ENCODE measurements around the gene MBIP. TPM values are rescaled to one million over a fixed set of nuclear protein-coding genes. Genes with fewer than 3 reads are reported as not detected.

The MBIP gene
- total and polyA plus RNA-seq, 2 donors (not counting 1 experiment from before 2014, with no cell fraction given): 14.2 to 28.3 TPM

- Histone ChIP-seq H3K36me3 (ENCODE audit: control insufficient read depth, insufficient read depth, low read length) (no peaks in the 10 kb centered on the region), H3K4me3 (replicated peaks in 1 of 4; ENCODE audit: control extremely low read depth in 1 of 4, insufficient read depth in 1 of 4, low read depth in 3 of 4, low read length in 4 of 4) (peak overlapping the region; percentile 76 to 92 (median 91)), H2AFZ (ENCODE audit: low read length) (peak overlapping the region; percentile 96), H3K4me1 (ENCODE audit: control insufficient read depth, extremely low read depth, insufficient read depth, low read length) (no peaks in the 10 kb centered on the region), H3K27ac (ENCODE audit: insufficient read depth, low read length) (peak overlapping the region; percentile 83), H3K79me2 (ENCODE audit: control insufficient read depth, insufficient read depth, low read length) (peaks cover 40% of the 10 kb centered on the region), H4K20me1 (ENCODE audit: control insufficient read depth, extremely low read depth, insufficient read depth, low read length) (peaks cover 1% of the 10 kb centered on the region), H3K4me2 (ENCODE audit: extremely low read depth, insufficient read depth, low read length) (peak overlapping the region; percentile 77), H3K9me3 (ENCODE audit: control insufficient read depth, insufficient read depth, low read depth, low read length) (no peaks in the 10 kb centered on the region), H3K27me3 (ENCODE audit: control insufficient read depth, insufficient read depth, low read length) (no peaks in the 10 kb centered on the region), H3K9ac (ENCODE audit: insufficient read depth, low read length) (peak overlapping the region; percentile 72)
- DNase-seq (ENCODE audit: low read depth in 2 of 2): no peak
- TF ChIP-seq CTCF (conservative IDR thresholded peaks at IDR 0.05 in 1 of 2, IDR thresholded peaks at IDR 0.05 in 1 of 2; ENCODE audit: low read depth in 1 of 2, low read length in 2 of 2): no peak
- no peak for TF ChIP-seq EZH2 (IDR thresholded peaks at IDR 0.05; ENCODE audit: low read length, missing control alignments)
These were observed 588 bp downstream of the MBIP start for GRCh38 chr14:36319899-36320199.

- H3K36me3 ChIP-seq (ENCODE audit: control insufficient read depth, insufficient read depth, low read length): no peaks in the 10 kb centered on the region
- no peak overlapping the region for H3K27ac ChIP-seq (ENCODE audit: insufficient read depth, low read length)
- no peaks in the 10 kb centered on the region for H3K4me1 ChIP-seq (ENCODE audit: control insufficient read depth, extremely low read depth, insufficient read depth, low read length)
- H3K79me2 ChIP-seq (ENCODE audit: control insufficient read depth, insufficient read depth, low read length): peaks cover 40% of the 10 kb centered on the region
- no peak overlapping the region for H3K9ac ChIP-seq (ENCODE audit: insufficient read depth, low read length)
- peaks cover 1% of the 10 kb centered on the region for H4K20me1 ChIP-seq (ENCODE audit: control insufficient read depth, extremely low read depth, insufficient read depth, low read length)
- DNase-seq (ENCODE audit: low read depth in 2 of 2): peak in 1 of 2 donors; percentile 43
- no peaks in the 10 kb centered on the region for H3K27me3 ChIP-seq (ENCODE audit: control insufficient read depth, insufficient read depth, low read length)
- H3K9me3 ChIP-seq (ENCODE audit: control insufficient read depth, insufficient read depth, low read depth, low read length): no peaks in the 10 kb centered on the region
- H2AFZ ChIP-seq (ENCODE audit: low read length): no peak overlapping the region
- H3K4me2 ChIP-seq (ENCODE audit: extremely low read depth, insufficient read depth, low read length): no peak overlapping the region
- TF ChIP-seq CTCF (conservative IDR thresholded peaks at IDR 0.05 in 1 of 2, IDR thresholded peaks at IDR 0.05 in 1 of 2; ENCODE audit: low read depth in 1 of 2, low read length in 2 of 2) (no peak), EZH2 (IDR thresholded peaks at IDR 0.05; ENCODE audit: low read length, missing control alignments) (no peak)
- peak overlapping the region in 1 of 4 experiments; percentile 92 for H3K4me3 ChIP-seq (replicated peaks in 1 of 4; ENCODE audit: control extremely low read depth in 1 of 4, insufficient read depth in 1 of 4, low read depth in 3 of 4, low read length in 4 of 4)
These were observed 2.8 kb downstream of the MBIP start for GRCh38 chr14:36317650-36318049.

- no peak for DNase-seq (ENCODE audit: low read depth in 2 of 2)
- no peak overlapping the region for H3K9ac ChIP-seq (ENCODE audit: insufficient read depth, low read length)
- H2AFZ ChIP-seq (ENCODE audit: low read length): no peak overlapping the region
- peaks cover 2% of the 10 kb centered on the region for H3K36me3 ChIP-seq (ENCODE audit: control insufficient read depth, insufficient read depth, low read length)
- H3K27ac ChIP-seq (ENCODE audit: insufficient read depth, low read length): no peak overlapping the region
- no peak overlapping the region for H3K4me3 ChIP-seq (replicated peaks in 1 of 4; ENCODE audit: control extremely low read depth in 1 of 4, insufficient read depth in 1 of 4, low read depth in 3 of 4, low read length in 4 of 4)
- no peaks in the 10 kb centered on the region for H3K9me3 ChIP-seq (ENCODE audit: control insufficient read depth, insufficient read depth, low read depth, low read length)
- H3K79me2 ChIP-seq (ENCODE audit: control insufficient read depth, insufficient read depth, low read length): peaks cover 40% of the 10 kb centered on the region
- peaks cover 1% of the 10 kb centered on the region for H4K20me1 ChIP-seq (ENCODE audit: control insufficient read depth, extremely low read depth, insufficient read depth, low read length)
- H3K4me1 ChIP-seq (ENCODE audit: control insufficient read depth, extremely low read depth, insufficient read depth, low read length): no peaks in the 10 kb centered on the region
- TF ChIP-seq CTCF (conservative IDR thresholded peaks at IDR 0.05 in 1 of 2, IDR thresholded peaks at IDR 0.05 in 1 of 2; ENCODE audit: low read depth in 1 of 2, low read length in 2 of 2) (no peak), EZH2 (IDR thresholded peaks at IDR 0.05; ENCODE audit: low read length, missing control alignments) (no peak)
- H3K27me3 ChIP-seq (ENCODE audit: control insufficient read depth, insufficient read depth, low read length): no peaks in the 10 kb centered on the region
- no peak overlapping the region for H3K4me2 ChIP-seq (ENCODE audit: extremely low read depth, insufficient read depth, low read length)
These were observed 4.3 kb downstream of the MBIP start for GRCh38 chr14:36316131-36316530.
